HepG2 (cell line): ENCODE results near the gene CTNNA1.

ENCODE experiments used
- FOXP1 ChIP-seq, 2 experiments: fragments of 450-650 bp in 1 of 2; IDR thresholded peaks; 2 replicates each; pipeline ENCODE4 v1.6.1; 2017 to 2018; ENCODE audit warnings: antibody characterized with exemption in 1 of 2
- MAZ ChIP-seq, 2 experiments: sonication (generic) in 1 of 2; formaldehyde crosslinking in 1 of 2; IDR thresholded peaks; 2 replicates each; pipeline versions ENCODE4 v1.5.0 to v1.6.1; 2012 to 2020; ENCODE audit warnings: low read depth in 2 of 2, mild to moderate bottlenecking in 2 of 2, borderline replicate concordance in 1 of 2, improper control_type of control experiment in 1 of 2, low read length in 1 of 2, missing genetic modification reagents in 1 of 2, moderate library complexity in 1 of 2
- MXD1 ChIP-seq: sonication (generic); formaldehyde crosslinking; IDR thresholded peaks from 2 replicates; pipeline ENCODE4 v1.4.0; 2020; ENCODE audit warnings: mild to moderate bottlenecking, missing genetic modification reagents
- ZZZ3 ChIP-seq: sonication (generic); formaldehyde crosslinking; IDR thresholded peaks from 2 replicates; pipeline ENCODE4 v1.4.0; 2020; ENCODE audit warnings: missing genetic modification reagents, mild to moderate bottlenecking, borderline replicate concordance
- TF ChIP-seq, protein P1 (sequence below): sonication (generic); formaldehyde crosslinking; IDR thresholded peaks from 2 replicates; pipeline ENCODE4 v1.5.0; 2020; ENCODE audit warnings: mild to moderate bottlenecking, missing genetic modification reagents, moderate library complexity

DNA sequence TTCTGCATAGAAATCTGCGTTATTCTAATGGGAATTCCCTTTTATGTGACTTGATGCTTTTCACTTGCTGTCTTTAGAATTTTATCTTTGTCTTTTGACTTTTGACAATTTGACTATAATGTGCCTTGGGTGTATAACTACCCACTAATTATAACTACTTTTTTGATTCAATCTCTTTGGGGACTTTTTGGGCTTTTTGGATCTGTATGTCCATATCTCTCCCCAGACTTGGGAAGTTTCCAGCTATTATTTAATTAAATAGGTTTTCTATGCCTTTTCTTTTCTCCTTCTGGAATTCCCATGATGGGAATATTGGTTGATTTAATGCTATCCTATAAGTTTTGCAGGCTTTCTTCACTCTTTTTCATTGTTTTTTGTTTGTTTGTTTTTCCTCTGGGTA, 64.0 kb downstream of the CTNNA1 start:
- TF ChIP-seq MAZ (IDR thresholded peaks at IDR 0.05; ENCODE audit: borderline replicate concordance, low read depth, low read length) (no peak), MAZ (CRISPR knock-in tag; IDR thresholded peaks at IDR 0.05; ENCODE audit: low read depth) (no peak), FOXP1 (IDR thresholded peaks at IDR 0.05) (no peak), FOXP1 (CRISPR knock-in tag; IDR thresholded peaks at IDR 0.05) (no peak), MXD1 (CRISPR knock-in tag) (no peak), ZZZ3 (CRISPR knock-in tag) (no peak)
- TF ChIP-seq, protein P1, sequence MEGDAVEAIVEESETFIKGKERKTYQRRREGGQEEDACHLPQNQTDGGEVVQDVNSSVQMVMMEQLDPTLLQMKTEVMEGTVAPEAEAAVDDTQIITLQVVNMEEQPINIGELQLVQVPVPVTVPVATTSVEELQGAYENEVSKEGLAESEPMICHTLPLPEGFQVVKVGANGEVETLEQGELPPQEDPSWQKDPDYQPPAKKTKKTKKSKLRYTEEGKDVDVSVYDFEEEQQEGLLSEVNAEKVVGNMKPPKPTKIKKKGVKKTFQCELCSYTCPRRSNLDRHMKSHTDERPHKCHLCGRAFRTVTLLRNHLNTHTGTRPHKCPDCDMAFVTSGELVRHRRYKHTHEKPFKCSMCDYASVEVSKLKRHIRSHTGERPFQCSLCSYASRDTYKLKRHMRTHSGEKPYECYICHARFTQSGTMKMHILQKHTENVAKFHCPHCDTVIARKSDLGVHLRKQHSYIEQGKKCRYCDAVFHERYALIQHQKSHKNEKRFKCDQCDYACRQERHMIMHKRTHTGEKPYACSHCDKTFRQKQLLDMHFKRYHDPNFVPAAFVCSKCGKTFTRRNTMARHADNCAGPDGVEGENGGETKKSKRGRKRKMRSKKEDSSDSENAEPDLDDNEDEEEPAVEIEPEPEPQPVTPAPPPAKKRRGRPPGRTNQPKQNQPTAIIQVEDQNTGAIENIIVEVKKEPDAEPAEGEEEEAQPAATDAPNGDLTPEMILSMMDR (CRISPR knock-in tag), result no peak
